KMS-11 (cell line): ENCODE measurements around the gene CCDC51.
A peak's percentile ranks its signal among the peaks of the same experiment; 100 is the strongest.
"Not testable (repeated sequence)": the region's sequence is repeated elsewhere in the genome, so short reads cannot be mapped to it uniquely, and the experiment has no call there.

Experiments used
- H2AFZ ChIP-seq: fragments of 200-600 bp; sonication (generic); 2 replicates; pipeline ENCODE4 v1.6.1; 2016; ENCODE audit warnings: antibody characterized with exemption, mixed run types, low read depth
- H3K27ac ChIP-seq: fragments of 200-600 bp; sonication (generic); 2 replicates; pipeline ENCODE4 v1.6.1; 2016; ENCODE audit warnings: mild to moderate bottlenecking, mixed run types
- H3K27me3 ChIP-seq: fragments of 200-600 bp; sonication (generic); 2 replicates; pipeline ENCODE4 v1.6.1; 2017; ENCODE audit warnings: mild to moderate bottlenecking, low read depth, mixed run types, moderate library complexity; ENCODE audit not compliant: insufficient read depth
- H3K36me3 ChIP-seq: fragments of 200-600 bp; sonication (generic); 2 replicates; pipeline ENCODE4 v1.6.1; 2017; ENCODE audit warnings: mild to moderate bottlenecking, mixed run types; ENCODE audit not compliant: insufficient read depth
- H3K4me1 ChIP-seq: fragments of 200-600 bp; sonication (generic); 2 replicates; pipeline ENCODE4 v1.6.1; 2016; ENCODE audit warnings: mild to moderate bottlenecking, low read depth, mixed run types; ENCODE audit not compliant: poor library complexity, severe bottlenecking
- H3K4me2 ChIP-seq: fragments of 200-600 bp; sonication (generic); 2 replicates; pipeline ENCODE4 v1.7.0; 2016; ENCODE audit warnings: mild to moderate bottlenecking, mixed run types
- H3K4me3 ChIP-seq: fragments of 200-600 bp; sonication (generic); IDR thresholded peaks from 2 replicates; pipeline ENCODE4 v1.6.1; 2017; ENCODE audit warnings: low read depth, low read length, mixed read lengths; ENCODE audit not compliant: insufficient read depth
- H3K79me2 ChIP-seq: fragments of 200-600 bp; sonication (generic); 2 replicates; pipeline ENCODE4 v1.6.1; 2016; ENCODE audit warnings: low read depth, mixed run types; ENCODE audit not compliant: insufficient read depth
- H3K9ac ChIP-seq: fragments of 200-600 bp; sonication (generic); 2 replicates; pipeline ENCODE4 v1.6.1; 2016; ENCODE audit warnings: mild to moderate bottlenecking, mixed run types
- H4K20me1 ChIP-seq: fragments of 200-600 bp; sonication (generic); 2 replicates; pipeline ENCODE4 v1.6.1; 2016; ENCODE audit warnings: mild to moderate bottlenecking, mixed run types; ENCODE audit not compliant: insufficient read depth
- TF ChIP-seq, protein P1 (sequence below): fragments of 200-600 bp; sonication (generic); conservative IDR thresholded peaks from 2 replicates; pipeline ENCODE4 v1.6.1; 2017; ENCODE audit warnings: low read depth, mild to moderate bottlenecking, antibody characterized with exemption, low read length, moderate library complexity, mixed read lengths

CCDC51 gene, protein sequence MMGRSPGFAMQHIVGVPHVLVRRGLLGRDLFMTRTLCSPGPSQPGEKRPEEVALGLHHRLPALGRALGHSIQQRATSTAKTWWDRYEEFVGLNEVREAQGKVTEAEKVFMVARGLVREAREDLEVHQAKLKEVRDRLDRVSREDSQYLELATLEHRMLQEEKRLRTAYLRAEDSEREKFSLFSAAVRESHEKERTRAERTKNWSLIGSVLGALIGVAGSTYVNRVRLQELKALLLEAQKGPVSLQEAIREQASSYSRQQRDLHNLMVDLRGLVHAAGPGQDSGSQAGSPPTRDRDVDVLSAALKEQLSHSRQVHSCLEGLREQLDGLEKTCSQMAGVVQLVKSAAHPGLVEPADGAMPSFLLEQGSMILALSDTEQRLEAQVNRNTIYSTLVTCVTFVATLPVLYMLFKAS

DNA sequence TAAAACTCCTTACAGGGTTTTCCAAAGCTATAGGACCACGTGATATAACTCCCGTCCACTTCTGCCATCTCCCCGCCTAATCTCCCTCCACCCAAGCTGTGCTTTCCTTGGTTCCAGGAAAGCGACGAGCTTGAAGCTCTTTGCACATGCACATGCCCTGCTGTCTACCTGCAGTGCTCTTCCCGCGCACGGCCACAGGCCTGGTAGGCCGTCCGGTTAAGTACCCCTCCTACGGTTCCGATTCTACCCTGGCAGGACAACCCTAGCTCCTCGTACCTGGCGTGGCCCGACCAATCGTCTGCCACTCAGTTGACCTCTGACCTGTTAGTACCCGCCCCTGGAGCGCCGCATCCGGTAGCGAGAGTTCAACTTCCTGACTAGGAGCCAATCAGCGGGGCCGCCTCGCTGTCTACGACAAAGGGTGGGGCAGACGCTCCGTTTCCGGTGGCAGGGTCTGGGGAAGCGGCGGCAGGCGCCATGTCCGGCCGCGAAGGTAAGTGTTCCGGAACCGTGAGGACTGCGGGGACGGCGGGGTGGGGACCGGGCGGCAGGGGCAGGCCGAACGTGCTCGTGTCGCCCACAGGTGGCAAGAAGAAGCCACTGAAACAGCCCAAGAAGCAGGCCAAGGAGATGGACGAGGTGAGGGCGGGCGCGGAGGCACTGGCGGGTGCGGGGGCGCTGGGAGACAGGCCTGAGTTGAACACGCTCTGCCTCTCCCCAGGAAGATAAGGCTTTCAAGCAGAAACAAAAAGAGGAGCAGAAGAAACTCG lies at the start of gene CCDC51, which contains the start of gene TMA7:
Gene CCDC51 (minus strand): TSS at position 300 of the 770 bp plus-strand sequence. CDS start 4,991 bp downstream, outside the sequence.
Gene TMA7 (plus strand): TSS at position 438 of the 770 bp plus-strand sequence. CDS start 40 bp downstream, at position 478.
- H3K27me3 ChIP-seq = no peaks in the 10 kb centered on the region
- H3K27ac ChIP-seq = peak within 1 kb of the TSS; percentile 40; the same call in 1 of the 2 replicates
- H2AFZ ChIP-seq = peak within 1 kb of the TSS; percentile 64
- H3K79me2 ChIP-seq = peaks cover 19% of the 10 kb centered on the region
- H3K9ac ChIP-seq = peak within 1 kb of the TSS; percentile 39; the same call in 1 of the 2 replicates
- peak within 1 kb of the TSS; percentile 71 for H3K4me2 ChIP-seq
- H3K36me3 ChIP-seq = no peaks in the 10 kb centered on the region
- H3K4me3 ChIP-seq = peak within 1 kb of the TSS; percentile 66
- H3K4me1 ChIP-seq = peaks cover 19% of the 10 kb centered on the region
- TF ChIP-seq, protein P1, sequence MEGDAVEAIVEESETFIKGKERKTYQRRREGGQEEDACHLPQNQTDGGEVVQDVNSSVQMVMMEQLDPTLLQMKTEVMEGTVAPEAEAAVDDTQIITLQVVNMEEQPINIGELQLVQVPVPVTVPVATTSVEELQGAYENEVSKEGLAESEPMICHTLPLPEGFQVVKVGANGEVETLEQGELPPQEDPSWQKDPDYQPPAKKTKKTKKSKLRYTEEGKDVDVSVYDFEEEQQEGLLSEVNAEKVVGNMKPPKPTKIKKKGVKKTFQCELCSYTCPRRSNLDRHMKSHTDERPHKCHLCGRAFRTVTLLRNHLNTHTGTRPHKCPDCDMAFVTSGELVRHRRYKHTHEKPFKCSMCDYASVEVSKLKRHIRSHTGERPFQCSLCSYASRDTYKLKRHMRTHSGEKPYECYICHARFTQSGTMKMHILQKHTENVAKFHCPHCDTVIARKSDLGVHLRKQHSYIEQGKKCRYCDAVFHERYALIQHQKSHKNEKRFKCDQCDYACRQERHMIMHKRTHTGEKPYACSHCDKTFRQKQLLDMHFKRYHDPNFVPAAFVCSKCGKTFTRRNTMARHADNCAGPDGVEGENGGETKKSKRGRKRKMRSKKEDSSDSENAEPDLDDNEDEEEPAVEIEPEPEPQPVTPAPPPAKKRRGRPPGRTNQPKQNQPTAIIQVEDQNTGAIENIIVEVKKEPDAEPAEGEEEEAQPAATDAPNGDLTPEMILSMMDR = no peak
- no peaks in the 10 kb centered on the region for H4K20me1 ChIP-seq

DNA sequence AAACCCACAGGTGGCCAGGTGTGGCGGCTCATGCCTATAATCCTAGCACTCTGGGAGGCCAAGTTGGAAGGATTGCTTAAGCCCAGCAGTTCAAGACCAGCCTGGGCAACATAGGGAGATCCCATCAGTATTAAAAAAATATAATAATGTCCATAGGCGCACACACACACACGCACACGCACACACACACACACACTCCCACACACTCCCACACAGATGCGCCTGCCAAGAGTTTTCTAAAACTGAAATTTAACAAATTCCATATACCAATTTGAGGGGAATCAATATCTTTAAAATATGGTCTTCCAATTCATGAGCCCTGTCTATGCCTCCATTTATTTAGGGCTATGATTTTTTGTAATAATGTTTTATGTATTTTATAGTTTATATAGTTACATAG lies 47.0 kb upstream of the CCDC51 start:
- Histone ChIP-seq H3K4me3 (no peak overlapping the region), H3K79me2 (no peaks in the 10 kb centered on the region), H3K27ac (no peak overlapping the region), H3K36me3 (no peaks in the 10 kb centered on the region), H3K9ac (no peak overlapping the region), H3K4me1 (peaks cover 4% of the 10 kb centered on the region), H4K20me1 (no peaks in the 10 kb centered on the region), H3K27me3 (no peaks in the 10 kb centered on the region), H3K4me2 (no peak overlapping the region), H2AFZ (no peak overlapping the region)
- TF ChIP-seq, protein P1 = no peak

DNA sequence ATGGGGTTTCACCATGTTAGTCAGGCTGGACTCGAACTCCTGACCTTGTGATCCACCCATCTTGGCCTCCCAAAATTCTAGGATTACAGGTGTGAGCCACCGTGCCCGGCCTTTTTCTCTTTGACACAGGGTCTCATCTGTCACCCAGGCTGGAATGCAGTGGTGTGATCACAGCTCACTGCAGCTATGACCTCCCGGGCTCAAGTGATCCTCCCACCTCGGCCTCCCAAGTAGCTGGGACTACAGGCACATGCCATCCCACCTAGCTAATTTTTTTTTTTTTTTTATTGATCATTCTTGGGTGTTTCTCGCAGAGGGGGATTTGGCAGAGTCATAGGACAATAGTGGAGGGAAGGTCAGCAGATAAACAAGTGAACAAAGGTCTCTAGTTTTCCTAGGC lies 42.9 kb upstream of the CCDC51 start:
- H3K4me2 ChIP-seq, H3K27me3 ChIP-seq, H2AFZ ChIP-seq, H3K36me3 ChIP-seq, H3K27ac ChIP-seq, H3K4me3 ChIP-seq, H3K79me2 ChIP-seq, H4K20me1 ChIP-seq, H3K9ac ChIP-seq: not testable (repeated sequence)
- H3K4me1 ChIP-seq = peaks cover 24% of the 10 kb centered on the region

DNA sequence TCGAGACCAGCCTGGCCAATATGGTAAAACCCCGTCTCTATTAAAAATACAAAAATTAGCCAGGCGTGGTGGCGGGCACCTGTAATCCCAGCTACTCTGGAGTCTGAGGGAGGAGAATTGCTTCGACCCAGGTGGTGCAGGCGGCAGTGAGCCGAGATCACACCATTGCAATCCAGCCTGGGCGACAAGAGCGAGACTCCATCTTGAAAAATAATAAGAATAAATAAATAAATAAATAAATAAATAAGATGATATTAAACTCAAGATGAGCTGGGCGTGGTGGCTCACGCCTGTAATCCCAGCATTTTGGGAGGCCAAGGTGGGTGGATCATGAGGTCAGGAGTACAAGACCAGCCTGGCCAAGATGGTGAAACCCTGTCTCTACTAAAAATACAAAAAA lies 41.0 kb upstream of the CCDC51 start:
- H3K36me3 ChIP-seq, H3K27me3 ChIP-seq, H3K79me2 ChIP-seq, H3K4me2 ChIP-seq, H2AFZ ChIP-seq, H3K27ac ChIP-seq, H3K4me3 ChIP-seq, H4K20me1 ChIP-seq, H3K9ac ChIP-seq: not testable (repeated sequence)
- H3K4me1 ChIP-seq = peaks cover 27% of the 10 kb centered on the region
